NCI-H526 (cell line): ENCODE measurements around the gene MARK3.

ENCODE experiments used
- DNase-seq, 2 experiments: peaks; one replicate each; lab custom pipeline; 2025; lab: John Stamatoyannopoulos, UW

Gene MARK3

DNA sequence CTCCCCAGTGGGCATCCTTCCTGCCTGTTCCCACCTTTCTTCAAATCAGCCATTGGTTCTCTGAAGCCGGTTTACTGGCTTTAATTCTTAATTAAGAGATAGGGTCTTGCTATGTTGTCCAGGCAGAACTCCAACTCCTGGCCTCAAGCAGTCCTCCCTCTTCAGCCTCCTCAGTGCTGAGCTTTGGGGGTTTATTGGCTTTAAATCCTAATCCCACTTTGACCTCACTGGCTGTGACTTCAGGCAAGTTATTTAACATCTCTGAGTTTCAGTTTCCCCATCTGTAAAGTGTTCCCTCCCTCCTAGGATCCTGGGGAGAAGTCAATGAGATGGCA lies 141.7 kb downstream of the MARK3 start:
- DNase-seq: no peak

- DNase-seq: no peak
Observed at GRCh38 chr14:103527408-103528145, 142.4 kb downstream of the MARK3 start.

DNA sequence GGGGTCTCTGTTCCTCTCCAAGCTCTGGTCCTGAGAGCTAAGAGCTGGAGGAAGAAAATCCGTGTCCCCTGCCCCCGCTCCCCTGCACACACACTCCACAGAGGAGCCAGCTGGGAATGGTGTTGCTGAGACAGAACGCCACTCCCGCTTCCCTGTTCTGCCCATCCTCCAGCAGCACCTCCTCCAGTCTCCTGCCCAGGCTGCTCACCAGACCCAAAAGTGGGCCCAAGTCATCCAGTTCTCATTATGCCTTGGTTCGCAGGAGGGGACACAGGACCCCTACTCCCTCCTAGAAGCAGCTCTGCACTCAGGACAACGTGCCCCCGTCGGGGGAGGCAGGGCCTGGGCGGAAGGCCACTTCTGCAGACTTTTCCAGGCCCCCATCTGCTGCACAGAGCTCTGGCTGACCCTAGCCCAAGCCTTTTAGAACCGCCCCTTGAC lies 143.0 kb downstream of the MARK3 start:
- DNase-seq: no peak

DNA sequence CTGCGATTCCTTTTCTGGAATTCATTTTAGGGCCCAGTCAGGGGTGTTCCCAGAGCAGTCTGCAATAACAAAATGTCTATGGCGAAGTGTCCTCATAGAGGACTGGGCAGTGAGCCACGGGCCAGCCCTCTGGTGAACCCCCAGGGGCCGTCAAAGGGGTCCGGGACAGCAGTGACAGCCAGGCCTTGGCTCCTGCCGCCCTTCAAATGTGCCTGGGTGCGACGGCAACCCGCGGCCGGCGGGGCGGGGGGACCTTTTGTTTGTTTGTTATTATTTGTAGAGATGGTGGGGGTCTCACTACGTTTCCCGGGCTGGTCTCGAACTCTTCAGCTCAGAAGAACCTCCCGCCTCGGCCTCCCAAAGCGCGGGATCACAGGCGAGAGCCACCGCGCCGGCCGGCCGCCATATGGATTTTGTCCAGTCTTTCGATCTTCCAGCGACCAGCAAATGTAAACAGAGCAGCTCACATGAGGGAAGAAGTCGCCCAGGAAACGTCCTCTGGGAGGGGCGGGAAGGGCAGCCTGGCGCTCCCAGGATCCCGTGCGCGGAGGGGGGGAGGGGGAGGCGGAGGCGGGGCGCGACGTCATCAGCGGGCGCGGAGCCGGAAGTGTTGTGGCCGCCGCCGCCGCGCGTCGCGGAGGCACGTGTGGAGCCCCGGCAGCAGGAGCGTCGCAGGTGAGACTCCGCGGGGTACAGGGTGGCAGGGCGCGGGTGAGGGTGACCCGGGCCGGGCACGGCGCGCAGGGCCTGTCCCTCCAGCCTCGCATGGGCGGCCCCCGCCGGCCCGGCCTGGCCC lies 143.6 kb downstream of the MARK3 start, which contains the start of gene TRMT61A:
TSS of gene TRMT61A (plus strand) at position 610 of the 796 bp plus-strand sequence. CDS start 783 bp downstream, outside the sequence.
- peak; percentile 74 to 94 for DNase-seq

GRCh38 chr14:103529383-103530365 lies 144.5 kb downstream of the MARK3 start:
- DNase-seq: no peak

- DNase-seq: no peak
Observed at GRCh38 chr14:103530390-103530789, 145.2 kb downstream of the MARK3 start.

DNA sequence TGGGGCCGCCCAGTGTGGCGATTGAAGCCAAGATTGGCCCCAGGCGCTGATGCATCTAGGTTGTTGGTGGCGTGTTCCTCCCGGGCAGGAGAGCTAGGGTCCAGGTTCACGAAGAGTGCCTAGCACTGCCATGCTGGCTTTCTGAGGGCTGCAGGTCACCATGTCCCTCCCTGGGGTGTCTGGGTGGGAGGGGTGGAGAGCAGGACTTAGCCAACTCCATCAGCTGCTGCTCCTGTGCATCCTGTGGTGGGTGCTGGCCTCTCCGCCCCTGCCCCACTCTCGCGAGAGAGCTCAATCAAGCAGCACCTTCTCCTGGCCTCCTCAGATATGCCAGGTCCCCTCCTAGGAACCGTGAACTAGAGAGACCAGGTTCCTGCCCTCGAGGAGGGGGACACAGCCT lies 145.6 kb downstream of the MARK3 start:
- DNase-seq: no peak

DNA sequence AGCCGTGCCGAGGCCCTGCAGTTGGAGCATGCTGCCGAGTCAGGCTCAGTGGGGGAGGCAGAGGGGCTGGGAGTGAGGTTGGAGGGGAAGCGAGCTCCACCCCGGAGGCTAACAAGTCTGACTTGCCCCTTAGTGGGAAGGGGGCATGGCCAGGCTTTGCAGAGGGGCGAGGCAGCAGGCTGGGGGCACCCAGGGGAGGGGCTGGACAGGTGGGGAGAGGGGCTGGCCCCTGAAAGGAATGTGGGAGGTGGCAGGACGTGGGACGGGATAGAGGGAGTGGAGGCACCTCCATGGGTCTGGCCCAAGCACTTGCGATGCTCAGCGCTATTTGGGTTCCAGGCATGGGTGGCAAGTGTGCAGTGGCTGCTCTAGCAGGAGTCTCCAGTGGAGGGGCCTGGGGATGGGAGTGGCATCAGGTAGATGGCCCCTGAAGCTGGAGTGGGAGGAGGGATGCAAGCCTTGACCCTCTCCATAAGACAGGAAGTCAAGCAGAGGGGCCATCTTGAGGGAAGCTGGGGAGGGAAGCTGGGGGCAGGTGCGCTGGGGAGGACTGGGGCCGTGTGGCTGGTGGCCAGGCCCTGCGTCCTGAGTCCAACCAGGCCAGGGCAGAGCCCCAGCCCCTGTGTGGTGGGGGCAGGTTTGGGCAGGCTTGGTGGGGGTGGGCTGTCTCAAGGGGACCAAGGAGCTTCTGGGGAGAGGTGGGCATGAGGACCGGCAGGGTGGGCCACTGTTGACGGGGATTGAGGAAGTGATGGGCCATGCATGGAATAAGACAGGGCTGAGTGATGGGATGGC lies 146.4 kb downstream of the MARK3 start:
- no peak for DNase-seq

DNA sequence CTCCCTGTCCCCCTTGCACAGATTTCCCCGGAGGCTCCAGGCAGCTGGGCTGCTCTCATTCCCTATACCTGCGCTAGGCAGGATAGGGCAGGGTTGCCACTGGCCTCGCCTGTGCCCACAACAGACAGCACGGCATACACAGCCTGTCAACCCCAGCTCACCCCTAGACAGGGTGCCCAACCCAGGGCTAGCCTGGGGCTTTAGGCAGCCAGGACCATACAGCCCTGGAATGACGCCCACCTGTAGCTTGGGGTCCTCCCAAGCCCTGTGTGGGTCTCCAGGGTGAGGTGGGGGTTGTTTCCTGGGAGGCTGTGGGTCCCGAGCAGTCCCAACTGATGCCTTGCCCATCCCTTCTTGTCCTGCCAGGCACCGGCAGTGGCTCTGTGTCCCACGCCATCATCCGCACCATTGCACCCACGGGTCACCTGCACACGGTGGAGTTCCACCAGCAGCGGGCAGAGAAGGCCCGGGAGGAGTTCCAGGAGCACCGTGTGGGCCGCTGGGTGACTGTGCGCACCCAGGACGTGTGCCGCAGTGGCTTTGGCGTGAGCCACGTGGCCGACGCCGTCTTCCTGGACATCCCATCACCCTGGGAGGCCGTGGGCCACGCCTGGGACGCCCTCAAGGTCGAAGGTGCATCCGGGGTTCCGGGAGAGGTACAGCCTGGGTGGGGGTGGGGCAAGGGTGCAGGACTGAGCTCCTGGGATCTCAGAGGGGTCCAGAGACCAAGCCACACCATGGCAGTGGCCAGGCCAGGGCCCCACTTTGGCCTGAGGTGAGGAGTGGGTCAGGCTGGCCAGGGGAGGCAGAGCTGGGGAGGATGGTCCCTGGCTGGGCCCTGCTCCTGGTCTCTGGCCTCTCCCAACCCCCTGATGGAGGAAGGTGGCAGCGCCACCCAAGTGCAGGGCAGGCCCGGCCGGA lies 147.3 kb downstream of the MARK3 start:
- DNase-seq: no peak

DNA sequence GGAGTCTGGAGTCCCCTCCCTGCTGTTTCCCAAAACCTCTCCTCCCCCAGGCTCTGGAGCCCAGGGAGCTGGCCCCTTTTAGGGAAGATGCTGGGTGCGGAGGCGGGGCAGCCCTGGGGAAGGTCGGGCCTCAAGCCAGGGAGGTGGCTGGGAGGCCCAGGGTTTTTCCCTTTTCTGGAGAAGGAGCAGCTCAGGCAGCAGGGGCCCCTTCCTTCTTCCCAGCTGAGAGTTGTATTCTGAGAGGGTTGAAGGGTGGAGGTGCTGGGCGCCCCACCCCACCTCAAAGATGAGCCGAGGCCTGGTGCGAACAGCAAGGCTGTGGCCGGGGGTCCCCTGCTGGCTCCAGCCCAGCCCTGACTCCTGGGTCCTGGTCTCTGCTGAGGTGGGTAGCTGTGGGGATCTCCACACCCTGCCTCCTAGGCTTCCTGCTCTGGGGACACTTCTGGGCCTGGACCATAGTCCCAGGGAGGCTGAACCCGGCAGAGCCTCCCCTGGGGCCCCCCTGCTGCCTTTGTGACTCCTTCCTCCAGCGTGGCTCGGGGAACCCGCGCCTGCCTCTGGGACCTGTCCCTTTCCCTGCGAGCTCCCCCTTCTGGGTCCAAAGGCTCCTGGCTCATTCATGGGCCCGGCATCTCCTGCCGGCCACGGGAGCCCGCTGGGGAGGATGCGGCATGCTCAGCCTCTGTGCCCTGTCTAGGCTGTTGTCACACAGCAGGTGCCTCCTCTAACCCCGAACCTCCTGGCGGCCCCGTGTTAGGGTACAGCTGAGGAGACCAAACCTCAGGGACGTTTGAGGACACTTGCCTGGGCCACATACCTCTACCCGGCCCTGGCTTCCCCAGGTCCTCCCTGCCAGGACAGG lies 148.2 kb downstream of the MARK3 start:
- DNase-seq: no peak

DNA sequence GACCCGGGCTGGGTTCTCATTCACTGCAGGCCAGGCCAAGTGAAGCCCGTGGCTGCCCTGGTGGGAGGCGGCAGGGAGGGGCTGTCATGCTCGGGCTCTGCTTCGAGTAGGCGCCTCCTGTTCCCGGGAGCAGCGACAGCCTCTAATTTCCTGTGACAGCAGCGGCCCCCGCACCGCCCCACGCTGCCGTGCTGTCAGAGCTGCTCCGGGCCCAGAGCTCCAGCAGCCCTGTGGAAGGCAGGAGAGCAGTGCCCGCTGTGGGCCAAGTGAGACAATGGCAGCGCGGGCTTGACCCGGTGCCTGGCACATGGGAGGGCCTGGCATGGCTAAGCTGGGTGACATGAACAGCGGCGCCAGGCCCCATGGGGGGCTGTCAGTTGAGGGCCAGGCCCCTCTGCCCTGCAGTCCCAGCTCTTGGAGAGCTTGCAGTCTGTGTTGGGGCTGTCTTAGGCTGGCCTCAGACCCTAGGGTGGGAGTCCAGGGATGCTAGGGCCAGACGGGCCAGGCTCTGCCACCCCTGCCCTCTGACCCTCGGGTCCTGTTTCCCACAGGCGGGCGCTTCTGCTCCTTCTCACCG lies 148.9 kb downstream of the MARK3 start:
- no peak for DNase-seq

GRCh38 chr14:103534576-103535061 lies 149.4 kb downstream of the MARK3 start:
- no peak for DNase-seq

DNA sequence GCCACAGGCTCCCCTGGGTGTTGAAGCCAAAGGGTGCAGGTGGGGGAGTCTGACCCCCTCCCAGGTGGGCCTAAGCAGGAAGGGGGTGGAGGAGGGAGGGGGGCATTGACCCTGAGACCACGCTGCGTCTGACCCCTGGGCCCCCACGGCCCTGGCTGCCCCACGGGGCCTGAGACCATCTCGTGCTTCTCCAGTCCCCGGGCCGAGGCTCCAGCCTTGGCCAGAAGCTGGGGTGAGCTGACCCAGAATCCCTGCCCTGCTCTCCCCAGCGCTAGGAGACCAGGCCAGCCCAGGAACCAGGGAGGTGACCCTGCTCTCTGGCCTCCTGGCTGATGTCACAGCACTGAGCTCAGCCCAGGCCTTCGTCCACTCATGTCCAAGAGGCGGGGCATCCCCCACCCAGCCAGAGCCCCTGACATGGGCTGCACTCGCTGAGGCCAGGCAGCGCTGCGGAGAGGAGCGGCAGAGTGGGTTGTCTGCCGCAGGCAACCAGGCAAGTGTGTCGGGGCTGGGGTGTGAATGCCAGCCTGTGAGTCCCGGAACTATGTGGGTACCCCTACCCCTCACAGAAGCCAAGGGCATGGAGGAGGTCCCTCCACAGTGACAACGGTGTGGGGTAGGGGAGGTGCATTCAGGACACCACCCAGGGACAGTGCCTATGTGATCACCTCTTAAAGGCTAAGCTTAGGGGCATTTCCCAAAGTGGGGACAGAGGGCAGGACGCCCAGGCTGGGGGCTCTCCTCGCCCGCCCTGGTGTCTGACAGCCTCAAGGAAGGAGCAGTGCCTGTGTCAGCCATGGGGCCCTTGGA lies 150.1 kb downstream of the MARK3 start:
- DNase-seq: no peak

DNA sequence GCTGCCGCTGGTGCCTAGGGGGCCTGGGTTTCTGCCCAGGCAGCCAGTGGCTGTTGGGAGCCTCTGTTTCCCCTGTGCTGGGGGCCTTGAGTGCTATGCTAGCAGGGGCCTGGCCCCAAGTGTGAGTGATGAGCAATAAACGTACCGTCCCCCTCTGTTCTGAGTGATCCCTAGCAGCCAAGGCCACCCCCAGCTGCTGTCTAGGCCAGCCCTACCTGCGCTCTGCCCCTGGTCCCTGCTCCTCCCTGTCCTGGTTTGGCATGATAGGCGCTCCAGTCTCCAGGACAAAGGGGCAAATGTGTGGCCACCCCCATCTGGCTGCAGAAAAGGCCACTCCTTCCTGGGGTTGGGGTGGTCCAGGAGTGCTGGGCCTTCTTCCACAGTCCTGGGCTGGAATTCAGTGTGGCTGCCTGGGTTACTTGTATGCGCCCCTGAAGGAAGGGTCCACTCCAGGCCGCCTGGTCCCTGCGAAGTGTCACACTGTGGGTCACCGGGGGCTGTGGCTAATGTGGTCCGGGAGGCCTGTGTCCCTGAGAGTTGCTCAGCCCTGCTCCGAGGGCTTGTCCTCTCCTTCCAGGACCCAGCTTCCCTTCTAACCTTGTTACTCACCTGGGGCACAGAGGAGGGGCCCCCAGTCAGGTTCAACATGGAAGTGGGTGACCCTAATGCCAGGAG lies 150.8 kb downstream of the MARK3 start:
- no peak for DNase-seq

DNA sequence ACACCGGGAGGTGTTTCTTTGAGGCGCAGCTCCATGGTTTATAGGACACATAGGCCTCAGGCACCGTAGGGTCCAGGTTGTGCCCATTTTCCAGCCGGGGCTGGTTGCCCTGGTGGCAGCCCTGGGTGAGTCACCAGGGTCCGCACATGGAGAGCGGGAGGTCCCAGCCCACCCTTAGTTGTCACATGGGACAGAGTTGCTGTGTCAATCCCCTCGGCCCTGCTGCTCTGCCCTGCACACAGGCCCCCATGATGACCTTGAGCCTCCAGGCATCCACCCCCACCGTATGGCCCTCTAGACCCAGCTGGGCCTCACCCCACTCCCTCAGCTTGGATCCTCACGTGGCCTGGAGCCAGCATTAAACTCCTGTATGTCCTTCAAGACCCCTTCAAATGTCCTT lies 151.5 kb downstream of the MARK3 start:
- DNase-seq: no peak

- DNase-seq: no peak
Observed at GRCh38 chr14:103537175-103537990, 152.2 kb downstream of the MARK3 start.
